KG1 (cell line): ENCODE results near the gene ACD.
A peak's percentile ranks its signal among the peaks of the same experiment; 100 is the strongest.

Source experiments
- DNase-seq: peaks from one replicate; lab custom pipeline; 2025; lab: John Stamatoyannopoulos, UW

Gene ACD

DNA sequence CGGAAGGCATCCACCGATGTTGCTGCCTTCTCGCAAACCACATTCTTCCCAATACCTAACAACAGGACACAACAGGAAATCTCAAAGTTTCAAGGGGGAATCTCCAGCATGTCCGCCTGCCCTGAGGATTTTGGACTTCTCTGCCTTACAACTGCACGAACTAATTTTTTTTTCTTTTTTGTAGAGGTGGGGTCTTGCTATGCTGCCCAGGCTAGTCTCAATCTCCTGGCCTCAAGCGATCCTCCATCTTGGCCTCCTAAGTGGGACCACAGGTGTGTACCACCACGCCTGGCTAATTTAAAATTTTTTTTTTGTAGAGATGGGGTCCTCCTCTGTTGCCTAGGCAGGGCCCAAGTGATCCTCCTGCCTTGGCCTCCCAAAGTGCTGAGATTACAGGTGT lies 15.9 kb upstream of the ACD start:
- DNase-seq = no peak

DNA sequence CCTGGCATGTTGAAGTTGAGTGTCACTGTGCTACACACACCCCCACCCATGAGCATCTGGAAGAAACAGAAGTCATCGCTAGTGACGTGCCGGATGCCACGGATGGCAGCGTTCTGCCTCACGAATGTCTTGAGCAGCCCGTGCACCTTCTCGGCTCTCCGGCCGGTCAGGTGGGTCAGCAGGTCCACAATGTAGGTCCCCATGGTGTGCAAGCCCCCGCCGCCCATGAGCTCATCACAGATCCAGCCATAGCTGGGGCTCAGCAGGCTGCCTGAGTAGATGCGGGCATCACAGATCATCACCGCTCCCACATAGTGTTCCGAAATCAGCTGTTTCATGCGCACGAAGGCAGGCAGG lies 15.5 kb upstream of the ACD start:
- DNase-seq = no peak

DNA sequence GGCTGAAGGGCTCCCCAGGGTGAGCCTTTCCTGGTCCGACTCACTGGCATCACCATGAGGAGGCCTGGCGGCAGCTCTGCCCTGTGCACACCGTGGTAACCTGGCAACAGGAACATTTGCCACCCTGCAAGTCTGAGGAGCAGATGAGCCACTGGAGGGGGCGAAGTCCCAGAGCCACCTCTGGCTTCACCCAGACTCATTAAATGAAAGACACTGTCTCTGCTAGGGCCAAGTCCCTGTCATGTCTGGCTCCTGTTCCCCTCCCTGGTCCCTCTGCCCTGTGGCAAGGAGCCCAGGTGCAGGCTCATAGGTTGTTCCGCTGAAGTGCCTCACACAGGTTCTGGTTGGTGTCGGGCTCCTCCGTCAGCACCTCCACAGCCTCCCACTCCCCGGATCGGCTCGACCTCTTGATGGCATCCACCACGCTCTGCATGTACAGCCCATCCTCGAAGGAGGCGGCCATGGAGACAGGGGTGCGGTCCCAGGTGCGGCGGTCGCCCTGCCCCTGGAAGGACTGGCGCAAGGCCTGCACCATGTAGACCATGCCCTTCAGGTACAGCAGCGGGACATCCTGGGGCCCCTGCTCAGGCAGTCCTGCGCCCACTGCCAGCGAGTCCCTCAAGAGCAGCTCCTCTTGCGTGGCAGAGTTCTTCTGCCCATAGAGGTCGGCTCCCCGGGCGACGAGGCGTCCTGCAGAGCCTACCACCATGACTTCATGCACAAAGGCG lies 15.0 kb upstream of the ACD start:
- DNase-seq = no peak

DNA sequence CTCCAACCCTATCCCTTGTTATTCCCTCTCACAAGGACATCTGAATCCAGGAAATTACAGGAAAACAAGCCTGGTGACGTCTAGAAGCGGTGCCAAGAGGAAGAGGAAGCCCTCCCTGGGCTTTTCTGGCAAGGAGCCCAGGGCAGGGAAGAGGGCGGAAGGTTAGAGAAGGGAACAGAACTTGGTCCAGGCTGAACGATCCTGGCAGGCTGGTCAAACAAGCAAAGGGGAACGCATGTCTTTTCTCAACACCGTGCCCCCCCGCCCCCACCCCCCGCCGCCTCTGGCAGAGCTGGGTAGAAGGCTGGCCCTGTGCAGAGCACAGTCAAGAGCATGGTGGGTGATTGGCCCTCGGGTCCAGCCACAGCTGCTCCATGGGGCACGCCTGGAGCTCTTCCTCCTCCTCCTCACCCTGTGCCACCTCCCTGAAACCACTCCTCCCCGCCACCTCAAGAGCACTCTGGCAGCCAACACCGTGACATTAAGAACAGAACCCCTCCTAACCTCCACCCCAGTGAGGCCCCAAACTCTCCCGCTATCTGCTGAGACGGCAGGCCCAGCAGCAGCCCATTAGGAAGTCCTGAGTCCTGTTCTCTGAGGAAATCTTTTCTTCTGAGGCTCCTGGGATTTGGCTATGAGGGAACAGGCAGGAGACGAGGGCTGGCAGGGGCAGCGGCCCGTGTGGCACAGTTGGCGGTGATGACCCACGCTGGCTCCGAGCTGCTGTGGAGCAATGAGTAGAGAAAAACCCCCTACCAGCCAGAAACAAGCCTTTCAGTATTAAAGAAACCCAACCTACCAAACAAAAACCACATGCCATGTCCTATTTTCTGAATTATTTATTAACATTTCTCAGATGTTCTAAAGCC lies 13.9 kb upstream of the ACD start:
- no peak for DNase-seq

DNA sequence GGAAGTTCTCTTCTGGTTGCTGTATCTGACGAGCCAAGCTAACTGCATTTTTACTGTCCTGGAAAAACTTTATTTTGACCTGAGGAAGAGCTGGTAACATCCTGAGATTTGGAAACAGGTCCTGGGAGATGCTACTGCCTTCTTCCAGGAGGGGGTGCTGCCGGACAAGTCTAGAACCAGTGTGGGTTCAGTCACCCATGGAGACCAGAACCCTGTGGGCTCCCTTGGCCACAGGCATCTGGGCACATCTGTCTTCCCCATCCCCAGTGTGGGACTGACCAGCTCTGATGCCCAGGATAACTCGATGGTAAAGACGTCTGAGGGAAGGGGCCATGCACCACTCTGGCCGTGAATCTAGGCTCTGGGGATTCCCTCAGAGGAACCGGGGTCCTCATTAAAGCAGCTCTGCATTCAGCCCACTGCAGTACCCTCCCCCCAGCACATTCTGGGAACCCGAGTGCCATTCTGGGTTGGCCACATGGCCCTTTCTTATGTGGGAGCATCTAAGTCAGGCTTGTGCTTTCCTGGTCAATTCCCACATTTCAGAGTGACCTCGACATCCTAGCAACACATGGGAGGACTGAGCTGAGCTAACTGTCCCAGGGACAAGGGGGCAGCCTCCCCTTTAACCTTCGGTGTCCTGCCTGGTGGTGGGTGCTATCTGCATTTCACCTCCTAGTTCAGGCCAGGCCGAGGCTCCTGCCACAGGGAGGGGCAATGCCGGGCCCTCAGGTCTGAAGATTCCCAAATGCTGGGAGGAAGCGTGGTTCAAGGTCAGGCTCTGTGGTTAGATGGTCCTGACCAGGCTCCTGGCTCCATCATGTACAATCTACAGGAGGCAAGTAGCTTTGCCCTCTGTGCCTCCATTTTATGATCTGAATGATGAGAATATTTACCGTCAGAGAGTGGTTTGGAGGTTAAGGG lies 12.9 kb upstream of the ACD start:
- DNase-seq = peak; percentile 19

DNA sequence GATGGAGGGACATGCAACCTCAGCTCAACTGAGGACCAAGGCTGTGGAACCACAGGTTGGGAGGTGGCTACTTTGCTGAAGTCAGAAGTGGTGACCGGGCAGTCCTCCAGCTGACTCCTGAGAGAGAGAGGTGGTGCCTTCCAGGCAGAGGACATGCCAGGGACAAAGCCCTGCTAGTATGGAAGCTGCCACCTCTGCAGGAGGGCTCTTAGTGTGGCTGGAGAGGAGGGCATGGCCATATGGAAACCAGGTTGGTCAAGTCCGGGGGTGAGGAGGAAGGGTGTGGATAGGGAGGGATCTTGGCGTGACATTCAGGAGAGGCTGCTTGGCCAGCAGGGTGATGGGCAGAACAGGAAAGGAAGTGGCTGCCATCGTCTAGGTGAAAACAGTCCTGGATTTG lies 12.2 kb upstream of the ACD start:
- no peak for DNase-seq

DNA sequence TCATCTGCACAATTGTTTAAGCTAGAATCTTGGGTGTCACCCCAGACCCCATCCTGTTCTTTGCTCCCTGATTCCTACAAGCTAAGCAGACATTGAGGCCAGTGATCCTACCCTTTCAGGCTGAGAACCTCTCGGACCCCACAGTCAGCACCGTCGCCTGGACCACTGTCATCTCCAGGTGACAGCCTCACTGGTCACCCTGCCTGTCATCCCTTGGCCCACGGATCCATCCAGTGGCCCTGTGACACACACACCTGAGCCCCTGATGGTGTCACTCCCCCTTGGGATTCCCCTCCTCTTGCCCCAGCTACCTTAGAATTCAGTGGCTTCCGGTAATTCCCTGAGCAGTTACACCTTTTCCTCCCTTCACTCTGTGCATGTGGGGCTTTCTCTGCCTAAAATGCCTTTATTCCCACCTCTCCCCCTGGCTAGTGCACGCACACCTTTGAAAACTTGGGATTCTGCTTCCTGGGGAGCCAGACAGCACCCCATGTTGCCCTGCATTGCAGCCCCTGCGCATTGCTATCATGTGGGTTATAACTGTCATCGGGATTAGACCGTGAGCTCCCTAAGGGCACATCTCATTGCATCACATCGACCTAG lies 9.5 kb upstream of the ACD start:
- no peak for DNase-seq

DNA sequence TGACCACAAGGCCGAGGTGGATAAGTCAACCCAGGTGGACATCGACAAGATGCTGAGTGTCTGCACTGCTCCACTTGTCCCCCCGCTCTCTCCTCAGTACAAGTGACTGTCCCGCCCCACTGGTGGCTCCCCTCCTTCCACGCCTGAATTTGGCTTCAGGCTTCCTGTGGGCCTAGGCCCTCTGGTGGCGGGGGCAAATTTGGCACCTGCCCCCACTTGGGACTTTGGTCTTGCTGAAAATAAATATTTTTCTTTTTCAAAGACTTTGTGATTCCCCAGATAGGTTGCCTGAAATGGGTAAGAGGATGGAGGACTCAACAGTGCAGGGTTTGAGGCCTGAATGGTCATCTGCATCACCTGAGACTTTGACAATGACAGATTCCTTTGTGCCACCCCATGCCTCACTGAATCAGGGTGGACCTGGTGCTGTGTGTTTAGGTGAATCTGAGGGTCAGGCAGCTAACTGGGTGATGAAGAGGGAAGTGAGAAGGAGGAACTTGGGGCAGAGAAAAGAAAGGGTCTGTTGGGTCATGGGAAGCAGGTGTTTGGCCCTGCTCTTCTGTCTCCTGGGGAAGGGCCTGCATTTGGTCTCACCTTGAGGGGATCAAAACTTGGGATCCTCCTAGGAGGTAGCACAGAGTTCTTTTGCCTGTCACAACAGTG lies 8.6 kb upstream of the ACD start:
- no peak for DNase-seq

DNA sequence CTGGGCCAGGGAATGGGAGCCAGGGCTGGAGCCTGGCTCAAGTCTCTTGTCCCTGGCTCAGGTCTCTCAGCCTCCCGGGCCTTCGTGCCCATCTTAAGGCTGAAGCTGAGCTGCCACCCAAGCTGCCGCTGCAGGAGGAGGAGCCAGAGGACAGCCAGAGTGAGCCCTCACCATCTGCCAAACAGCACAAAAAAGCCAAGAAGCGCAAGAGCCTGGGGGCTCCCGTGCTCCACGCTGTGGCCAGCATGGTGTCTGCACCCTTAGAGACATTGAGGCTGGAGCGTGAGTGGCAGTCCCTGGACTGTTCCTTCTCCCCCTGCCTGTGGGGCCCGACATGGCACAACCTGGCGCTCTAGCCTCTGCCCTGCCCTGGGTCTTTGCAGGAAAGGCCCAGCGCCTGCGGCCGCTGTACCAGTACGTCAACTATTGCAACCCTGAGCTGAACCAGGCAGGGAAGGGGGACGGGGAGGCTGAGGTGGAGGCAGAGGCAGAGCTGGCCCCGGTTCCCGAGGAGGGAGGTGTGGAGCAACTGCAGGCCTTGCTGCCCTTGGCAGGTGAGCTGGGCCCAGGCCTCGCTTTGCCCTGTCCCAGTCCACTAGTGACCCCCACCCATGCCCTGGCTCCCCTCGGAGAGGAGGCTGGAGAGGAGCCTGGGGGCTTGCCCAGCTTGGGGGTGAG lies 7.9 kb upstream of the ACD start:
- peak; percentile 74 for DNase-seq

DNA sequence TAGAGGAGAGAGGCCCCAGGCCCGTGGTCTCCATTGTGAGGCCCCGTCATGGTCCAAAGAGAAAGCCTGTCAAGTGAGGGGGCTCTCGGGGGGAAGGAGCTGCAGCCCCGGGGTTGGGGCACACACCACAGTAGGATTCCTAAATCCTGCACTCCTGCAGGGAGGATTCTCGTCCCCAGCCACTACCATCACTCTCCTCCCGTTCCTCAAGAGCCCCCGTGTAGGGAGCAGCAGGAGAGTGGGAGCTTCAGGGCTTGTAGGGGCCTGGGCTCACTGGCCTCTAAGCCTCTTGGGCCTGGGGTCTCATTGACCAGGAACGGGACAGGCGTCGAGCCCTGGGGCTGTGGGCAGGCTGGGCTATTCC lies 7.4 kb upstream of the ACD start:
- no peak for DNase-seq

DNA sequence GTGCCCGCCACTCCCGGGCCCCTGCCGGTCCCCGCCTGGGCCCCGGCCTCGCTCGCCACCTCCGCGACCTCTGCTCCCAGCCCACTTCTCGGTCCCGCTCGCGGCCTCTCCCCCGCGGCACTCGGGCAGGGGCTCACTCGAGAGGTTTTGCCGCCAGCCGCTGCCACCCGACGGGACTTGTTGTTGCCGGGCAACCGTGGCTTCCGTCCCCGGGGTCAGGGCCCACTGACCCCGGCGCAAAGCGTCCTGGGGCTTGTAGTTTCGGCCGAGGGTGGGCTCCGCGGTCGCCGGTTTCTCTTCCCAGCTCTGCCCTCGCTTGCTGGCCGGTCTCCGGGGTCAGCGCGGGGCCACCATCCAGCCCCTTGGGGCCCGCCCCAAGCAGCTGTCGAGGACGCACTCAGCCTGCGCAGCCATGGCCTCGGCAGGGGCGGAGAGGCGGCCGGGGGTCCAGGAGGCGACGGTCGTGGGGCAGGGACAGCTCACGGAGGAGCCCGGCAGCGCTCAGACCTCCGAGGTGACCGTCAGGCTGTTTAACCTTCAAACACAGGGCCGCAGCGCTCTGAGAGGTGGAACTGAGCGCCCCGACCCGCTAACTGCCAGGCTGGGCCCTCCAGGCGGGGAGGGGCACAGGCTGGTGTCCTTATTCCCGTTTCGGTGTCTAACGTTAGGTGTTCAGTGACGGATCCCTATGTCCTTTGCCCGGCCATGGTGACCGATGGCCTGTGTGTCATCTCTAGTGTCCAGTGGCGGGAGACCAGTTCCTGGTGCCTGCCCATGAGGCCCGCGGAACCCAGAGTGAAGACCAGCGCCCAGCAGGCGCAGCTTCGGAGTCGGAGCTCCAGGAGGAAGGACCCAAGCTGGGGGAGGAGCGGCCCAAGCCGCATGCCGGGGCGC lies 6.7 kb upstream of the ACD start, which contains the start of the genes C16orf86 and ENKD1:
Gene C16orf86, plus strand, starts transcription at position 256 of the 894 bp plus-strand sequence. Its CDS starts 157 bp downstream, at position 413.
Gene ENKD1, minus strand, starts transcription at position 192 of the 894 bp plus-strand sequence. CDS start 308 bp downstream, outside the sequence.
- no peak for DNase-seq

DNA sequence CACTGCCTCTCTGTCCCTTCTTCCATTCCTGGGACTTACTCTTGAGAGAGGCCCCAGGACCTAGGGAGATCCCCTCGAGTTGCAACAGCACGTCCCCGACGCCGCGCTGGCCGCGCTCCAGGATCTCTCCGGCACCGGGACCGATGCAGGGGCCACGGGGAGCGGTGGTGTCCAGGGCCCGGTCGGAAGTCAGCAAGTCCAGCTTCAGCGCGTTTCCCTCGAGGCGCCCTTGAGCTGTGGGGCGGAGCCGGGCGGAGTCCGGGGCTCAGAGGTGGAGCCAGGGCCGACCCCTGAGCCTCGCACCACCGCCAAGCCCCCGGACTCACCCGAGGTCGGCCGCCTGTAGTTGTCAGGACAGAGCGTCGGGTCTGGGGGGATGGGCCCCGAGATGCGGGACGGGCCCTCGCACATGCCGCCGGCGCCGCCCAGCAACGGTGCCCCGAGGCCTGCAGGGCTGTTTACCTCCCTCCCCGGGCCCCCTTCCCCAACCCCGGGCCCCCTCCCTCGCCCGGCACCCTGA lies 6.0 kb upstream of the ACD start:
- DNase-seq = no peak

DNA sequence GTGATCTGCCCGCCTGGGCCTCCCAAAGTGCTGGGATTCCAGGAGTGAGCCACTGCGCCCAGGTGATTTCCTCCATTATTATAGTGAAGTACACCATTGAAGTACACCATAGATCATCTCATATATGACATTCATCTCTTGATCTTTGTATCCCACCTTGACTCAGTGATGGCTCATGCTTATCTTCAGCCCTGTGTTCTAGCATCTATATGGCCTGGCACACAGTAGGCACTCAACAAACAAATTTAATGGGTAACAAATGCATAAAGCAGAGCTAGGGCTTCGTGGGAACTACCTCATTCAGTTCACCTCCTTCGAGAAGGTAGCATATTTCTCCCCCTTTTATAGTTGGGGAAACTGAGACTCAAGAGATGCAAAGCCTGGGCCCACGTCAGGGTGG lies 5.5 kb upstream of the ACD start:
- DNase-seq = no peak

DNA sequence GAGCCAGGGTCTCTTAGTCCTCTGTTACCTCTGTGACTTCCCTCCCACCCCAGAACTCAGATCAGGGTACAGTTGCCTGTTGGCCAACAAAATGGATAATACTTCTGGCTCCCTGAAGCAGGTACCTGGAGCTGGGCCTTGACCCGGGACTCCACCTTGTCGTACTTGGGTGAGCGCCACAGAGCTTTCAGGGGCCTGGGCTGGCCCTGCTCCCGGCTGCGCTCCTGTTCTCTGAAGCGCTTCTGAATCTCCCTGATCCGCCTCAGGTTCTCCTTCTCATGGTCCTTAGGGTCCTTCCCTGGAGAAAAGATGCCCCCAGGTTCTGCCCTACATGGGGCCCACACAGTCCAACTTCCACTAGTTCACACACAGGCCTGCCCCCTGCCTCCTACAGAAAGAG lies 4.8 kb upstream of the ACD start:
- DNase-seq = no peak

DNA sequence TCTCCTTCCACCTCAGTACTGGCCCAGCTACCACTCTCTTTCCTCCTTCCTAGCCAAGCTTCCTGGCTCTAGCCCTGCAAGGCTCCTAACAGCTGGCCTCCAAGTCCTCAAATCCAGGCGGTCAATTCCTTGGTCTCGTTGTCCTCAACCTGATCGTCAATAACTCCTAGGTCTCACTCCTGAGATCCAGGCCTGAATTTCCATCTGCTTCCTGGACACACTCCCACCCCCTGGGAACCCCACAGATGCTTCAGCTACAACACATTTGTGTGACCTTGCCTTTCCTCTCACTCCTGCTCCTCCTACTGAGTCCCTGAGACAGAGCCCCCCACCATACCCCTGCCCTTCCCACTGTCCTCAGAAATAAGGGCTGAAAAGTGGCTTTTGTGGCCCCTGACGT lies 4.2 kb upstream of the ACD start:
- DNase-seq = no peak

DNA sequence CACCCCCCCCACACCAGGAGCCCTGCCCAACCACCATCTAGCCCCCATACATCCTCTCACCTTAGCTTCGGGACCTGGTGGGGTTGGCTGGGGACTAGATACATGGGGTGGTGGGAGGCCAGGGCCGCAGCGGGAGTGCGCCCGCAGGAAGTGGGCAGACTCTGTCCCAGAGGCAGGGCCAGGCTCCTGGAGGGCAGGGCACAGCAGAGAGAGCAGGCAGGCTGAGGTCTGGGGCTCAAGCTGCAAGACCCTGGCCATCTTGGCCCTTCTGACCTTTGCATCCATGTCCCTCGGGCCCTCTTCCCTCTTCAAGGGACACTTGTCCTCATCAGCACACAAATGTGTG lies 3.8 kb upstream of the ACD start:
- DNase-seq = no peak

DNA sequence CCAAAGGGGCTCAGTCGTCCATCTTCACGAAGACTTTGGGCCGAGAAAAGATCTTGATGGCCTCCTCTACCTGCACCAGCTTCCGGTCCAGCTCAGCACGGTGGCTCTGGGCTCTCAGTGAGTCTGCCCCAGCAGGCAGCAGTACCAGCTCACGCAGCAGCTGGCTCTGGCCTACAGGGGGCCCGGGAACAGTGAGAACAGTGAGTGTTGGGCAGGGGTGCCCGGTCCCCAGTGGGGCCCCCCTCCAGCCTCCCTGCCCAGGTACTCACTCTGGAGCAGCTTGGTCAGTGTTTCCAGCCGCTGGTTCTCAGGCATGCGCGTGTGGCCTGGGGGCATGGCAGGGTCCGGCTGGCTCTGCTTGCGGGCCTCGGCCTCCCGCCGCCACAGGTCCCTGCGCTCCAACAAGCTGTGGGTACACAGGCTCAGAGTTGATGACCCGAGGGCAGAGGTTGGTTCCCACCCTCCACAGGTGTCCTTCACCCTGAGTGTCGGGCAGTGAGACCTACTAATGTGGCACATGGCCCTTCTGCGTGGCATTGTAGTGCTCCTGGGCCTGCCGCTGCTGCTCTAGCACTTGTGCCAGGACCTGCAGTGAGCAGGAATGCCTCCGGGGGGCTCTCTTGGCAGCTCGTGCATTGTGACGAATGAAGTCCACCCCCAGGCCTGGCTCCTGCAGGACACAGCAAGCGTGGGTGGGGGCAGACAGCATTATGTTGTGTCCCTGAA lies 3.3 kb upstream of the ACD start:
- DNase-seq = peak; percentile 8

DNA sequence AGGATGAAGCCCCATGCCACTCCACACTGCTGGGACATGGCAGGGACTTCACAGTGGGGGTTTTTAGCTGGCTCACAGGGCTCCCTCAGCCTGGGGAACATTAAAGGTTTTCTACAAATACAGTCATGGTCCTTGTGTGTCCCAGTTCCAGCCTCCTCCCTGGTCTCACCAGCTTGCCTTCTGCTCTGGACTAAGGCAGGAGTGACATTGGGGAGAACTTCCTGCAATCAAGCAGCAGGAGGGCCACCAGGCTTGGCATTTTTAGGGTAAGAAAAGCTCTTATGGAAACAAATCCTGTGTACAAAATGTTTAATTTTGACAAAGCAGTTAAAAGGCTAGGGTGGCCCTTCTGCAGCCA lies 2.6 kb upstream of the ACD start:
- no peak for DNase-seq
